Astrocyte of the cerebellum (primary cell): ENCODE measurements around the gene DMD.

ENCODE experiments used
- DNase-seq: peaks from one replicate; pipeline ENCODE4 v3.0.0-alpha.2; 2011; ENCODE audit warnings: low read depth
- H3K4me3 ChIP-seq: 2 replicates; pipeline ENCODE4 v1.5.1; 2011; ENCODE audit warnings: mild to moderate bottlenecking, low read depth, low read length, moderate library complexity
- in situ Hi-C: cut with HindIII; loops from 2 replicates; pipeline ENCODE4 v1.10.0; 2017; ENCODE audit warnings: low sequenced_read_pairs
- TF ChIP-seq, protein P1 (sequence below): IDR thresholded peaks from 2 replicates; pipeline ENCODE4 v1.5.1; 2012; ENCODE audit warnings: low read length, low read depth, moderate library complexity, mild to moderate bottlenecking; ENCODE audit errors: missing control alignments

The DMD gene

GRCh38 chrX:31580227-31580626 lies 1631.1 kb downstream of the DMD start:
- H3K4me3 ChIP-seq, result no peak overlapping the region
- in situ Hi-C loops, result no loop called here
- DNase-seq, result no peak
- TF ChIP-seq, protein P1, sequence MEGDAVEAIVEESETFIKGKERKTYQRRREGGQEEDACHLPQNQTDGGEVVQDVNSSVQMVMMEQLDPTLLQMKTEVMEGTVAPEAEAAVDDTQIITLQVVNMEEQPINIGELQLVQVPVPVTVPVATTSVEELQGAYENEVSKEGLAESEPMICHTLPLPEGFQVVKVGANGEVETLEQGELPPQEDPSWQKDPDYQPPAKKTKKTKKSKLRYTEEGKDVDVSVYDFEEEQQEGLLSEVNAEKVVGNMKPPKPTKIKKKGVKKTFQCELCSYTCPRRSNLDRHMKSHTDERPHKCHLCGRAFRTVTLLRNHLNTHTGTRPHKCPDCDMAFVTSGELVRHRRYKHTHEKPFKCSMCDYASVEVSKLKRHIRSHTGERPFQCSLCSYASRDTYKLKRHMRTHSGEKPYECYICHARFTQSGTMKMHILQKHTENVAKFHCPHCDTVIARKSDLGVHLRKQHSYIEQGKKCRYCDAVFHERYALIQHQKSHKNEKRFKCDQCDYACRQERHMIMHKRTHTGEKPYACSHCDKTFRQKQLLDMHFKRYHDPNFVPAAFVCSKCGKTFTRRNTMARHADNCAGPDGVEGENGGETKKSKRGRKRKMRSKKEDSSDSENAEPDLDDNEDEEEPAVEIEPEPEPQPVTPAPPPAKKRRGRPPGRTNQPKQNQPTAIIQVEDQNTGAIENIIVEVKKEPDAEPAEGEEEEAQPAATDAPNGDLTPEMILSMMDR, result no peak

- TF ChIP-seq, protein P1, result no peak
- H3K4me3 ChIP-seq, result no peak overlapping the region
- in situ Hi-C loops, result no loop called here
- no peak for DNase-seq
These were observed 1639.0 kb downstream of the DMD start for GRCh38 chrX:31572360-31572759.

DNA sequence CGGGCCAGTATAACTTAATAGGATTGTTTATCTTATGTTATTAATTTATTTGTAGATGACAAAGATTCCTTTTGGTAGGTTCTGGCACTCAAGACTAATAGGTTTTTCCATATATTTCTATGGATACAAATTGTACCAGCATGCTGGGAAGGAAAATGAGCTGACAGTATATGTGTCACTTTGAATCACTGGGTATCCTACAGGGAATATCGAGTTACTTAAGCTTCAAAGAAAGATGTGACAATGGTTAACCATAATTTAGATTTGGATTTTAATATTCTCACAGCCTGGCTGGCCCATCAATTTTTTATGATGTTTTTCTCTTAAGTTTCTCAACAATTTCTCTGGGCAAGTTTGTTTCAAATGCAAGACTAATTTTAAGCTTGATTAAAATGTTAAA lies 1640.7 kb downstream of the DMD start:
- in situ Hi-C loops, result no loop called here
- DNase-seq, result no peak
- TF ChIP-seq, protein P1, result no peak
- no peak overlapping the region for H3K4me3 ChIP-seq

GRCh38 chrX:31563792-31564191 lies 1647.6 kb downstream of the DMD start:
- H3K4me3 ChIP-seq, result no peak overlapping the region
- TF ChIP-seq, protein P1, result no peak
- in situ Hi-C loops, result no loop called here
- no peak for DNase-seq

- no peak for DNase-seq
- TF ChIP-seq, protein P1, result no peak
- in situ Hi-C loops, result no loop called here
- H3K4me3 ChIP-seq, result no peak overlapping the region
These were observed 1655.8 kb downstream of the DMD start for GRCh38 chrX:31555506-31555905.

DNA sequence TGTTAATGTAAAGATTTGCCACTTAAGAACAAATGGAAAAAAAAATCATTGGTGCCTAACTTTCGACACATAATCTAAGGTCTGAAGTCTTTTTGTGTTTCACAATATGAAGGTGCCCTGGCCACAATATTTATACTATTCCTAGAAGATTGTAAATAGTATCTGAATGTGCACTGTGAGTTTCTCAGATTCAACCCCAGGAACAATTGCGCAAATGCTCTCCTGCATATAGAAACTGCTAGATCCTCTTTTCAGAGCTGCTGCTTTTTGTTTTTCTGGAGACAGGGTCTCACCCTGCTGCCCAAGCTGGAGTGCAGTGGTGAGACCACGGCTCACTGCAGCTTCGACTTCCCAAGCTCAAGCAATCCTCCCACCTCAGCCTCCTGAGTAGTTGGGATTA lies 1659.4 kb downstream of the DMD start:
- in situ Hi-C loops, result no loop called here
- no peak overlapping the region for H3K4me3 ChIP-seq
- DNase-seq, result no peak
- TF ChIP-seq, protein P1, result no peak

DNA sequence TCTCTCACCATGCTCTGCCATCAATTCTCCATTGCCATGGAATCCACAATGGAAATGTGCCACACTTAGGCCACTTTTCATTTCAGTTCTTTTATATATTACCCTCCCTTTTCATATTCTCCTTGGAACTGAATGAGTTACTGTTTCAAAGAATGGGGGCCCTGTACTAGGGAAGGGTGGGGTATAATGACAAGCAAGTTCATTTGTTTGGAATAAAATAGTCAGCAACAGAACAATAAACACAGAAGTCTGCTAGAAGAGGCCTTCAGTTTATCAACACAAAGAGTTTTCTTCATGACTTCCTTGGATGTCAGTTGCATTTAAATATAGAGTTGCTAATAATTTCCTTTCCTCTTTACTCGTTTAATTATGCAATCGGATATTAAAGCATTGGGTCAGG lies 1661.2 kb downstream of the DMD start:
- no peak for DNase-seq
- in situ Hi-C loops, result no loop called here
- no peak overlapping the region for H3K4me3 ChIP-seq
- TF ChIP-seq, protein P1, result no peak
